Hematopoietic multipotent progenitor cell treated with erythropoietin and hydrocortisone succinate and interleukin-3 and kit ligand, for 8 days (in vitro differentiated cells): ENCODE data around the gene MARK3.

Experiments
- DNase-seq: peaks from one replicate; pipeline ENCODE4 v3.0.0-alpha.2; 2015

Gene MARK3

GRCh38 chr14:103443111-103443510 lies 57.9 kb downstream of the MARK3 start:
- no peak for DNase-seq

- peak; percentile 61 for DNase-seq
Observed at GRCh38 chr14:103444837-103445524, 59.8 kb downstream of the MARK3 start.

- DNase-seq: no peak
Observed at GRCh38 chr14:103445806-103446205, 60.6 kb downstream of the MARK3 start.

- no peak for DNase-seq
Observed at GRCh38 chr14:103448097-103448496, 62.9 kb downstream of the MARK3 start.

- no peak for DNase-seq
Observed at GRCh38 chr14:103449634-103450161, 64.5 kb downstream of the MARK3 start.

GRCh38 chr14:103450416-103450815 lies 65.2 kb downstream of the MARK3 start:
- DNase-seq: no peak

- DNase-seq: no peak
Observed at GRCh38 chr14:103451401-103451800, 66.2 kb downstream of the MARK3 start.

GRCh38 chr14:103453791-103454190 lies 68.6 kb downstream of the MARK3 start:
- no peak for DNase-seq

- peak; percentile 42 for DNase-seq
Observed at GRCh38 chr14:103456167-103456835, 71.1 kb downstream of the MARK3 start.

- no peak for DNase-seq
Observed at GRCh38 chr14:103460415-103460814, 75.2 kb downstream of the MARK3 start.

GRCh38 chr14:103463149-103463548 lies 77.9 kb downstream of the MARK3 start:
- no peak for DNase-seq

- DNase-seq: no peak
Observed at GRCh38 chr14:103463851-103464250, 78.6 kb downstream of the MARK3 start.

- no peak for DNase-seq
Observed at GRCh38 chr14:103472939-103473338, 87.7 kb downstream of the MARK3 start.

GRCh38 chr14:103474893-103475292 lies 89.7 kb downstream of the MARK3 start:
- no peak for DNase-seq

- no peak for DNase-seq
Observed at GRCh38 chr14:103476065-103476464, 90.8 kb downstream of the MARK3 start.

- DNase-seq: no peak
Observed at GRCh38 chr14:103476631-103477030, 91.4 kb downstream of the MARK3 start.

GRCh38 chr14:103480595-103480994 lies 95.4 kb downstream of the MARK3 start:
- no peak for DNase-seq

- no peak for DNase-seq
Observed at GRCh38 chr14:103483600-103483999, 98.4 kb downstream of the MARK3 start.

GRCh38 chr14:103485504-103485903 lies 100.3 kb downstream of the MARK3 start:
- no peak for DNase-seq

GRCh38 chr14:103488071-103488470 lies 102.9 kb downstream of the MARK3 start:
- no peak for DNase-seq

- no peak for DNase-seq
Observed at GRCh38 chr14:103488960-103489359, 103.7 kb downstream of the MARK3 start.

GRCh38 chr14:103489621-103490020 lies 104.4 kb downstream of the MARK3 start:
- DNase-seq: no peak

GRCh38 chr14:103491691-103492090 lies 106.5 kb downstream of the MARK3 start:
- no peak for DNase-seq

GRCh38 chr14:103492156-103492925 lies 107.1 kb downstream of the MARK3 start:
- DNase-seq: no peak
